LNCAP (cell line): ENCODE data around the gene PAX6.

Experiments used
- TF ChIP-seq, protein P1 (sequence below): fragments of 450-650 bp; IDR thresholded peaks from 2 replicates; pipeline ENCODE4 v1.5.1; 2017; ENCODE audit warnings: mild to moderate bottlenecking

Gene PAX6

DNA sequence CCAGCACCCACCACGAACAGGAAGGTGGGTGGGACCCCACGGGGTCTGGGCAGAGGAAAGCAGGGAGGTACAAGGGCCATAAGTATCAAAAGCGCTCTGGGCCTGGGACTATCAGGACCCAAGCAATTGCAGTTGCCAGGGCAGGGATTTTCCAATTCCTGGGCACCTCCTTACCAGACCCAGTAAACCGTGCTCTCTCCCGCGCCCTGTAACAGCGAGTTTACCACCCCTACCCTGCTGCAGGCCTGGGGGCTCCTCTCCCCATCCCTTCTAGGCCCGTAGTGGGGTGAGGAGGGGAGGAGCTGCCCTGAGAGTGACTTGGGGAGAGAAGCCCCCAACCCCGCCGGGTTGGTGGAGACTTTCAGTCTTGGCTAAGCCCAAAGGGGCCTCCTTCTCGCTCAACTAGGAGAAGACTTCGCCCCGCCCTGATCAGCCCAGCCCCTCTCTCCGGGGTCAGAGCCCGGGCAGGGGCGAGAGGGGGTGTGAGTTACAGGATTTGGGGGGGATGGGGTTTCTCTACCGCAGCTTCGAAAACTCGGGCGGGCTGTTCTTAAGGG, 5.4 kb downstream of the PAX6 start:
- TF ChIP-seq, protein P1, sequence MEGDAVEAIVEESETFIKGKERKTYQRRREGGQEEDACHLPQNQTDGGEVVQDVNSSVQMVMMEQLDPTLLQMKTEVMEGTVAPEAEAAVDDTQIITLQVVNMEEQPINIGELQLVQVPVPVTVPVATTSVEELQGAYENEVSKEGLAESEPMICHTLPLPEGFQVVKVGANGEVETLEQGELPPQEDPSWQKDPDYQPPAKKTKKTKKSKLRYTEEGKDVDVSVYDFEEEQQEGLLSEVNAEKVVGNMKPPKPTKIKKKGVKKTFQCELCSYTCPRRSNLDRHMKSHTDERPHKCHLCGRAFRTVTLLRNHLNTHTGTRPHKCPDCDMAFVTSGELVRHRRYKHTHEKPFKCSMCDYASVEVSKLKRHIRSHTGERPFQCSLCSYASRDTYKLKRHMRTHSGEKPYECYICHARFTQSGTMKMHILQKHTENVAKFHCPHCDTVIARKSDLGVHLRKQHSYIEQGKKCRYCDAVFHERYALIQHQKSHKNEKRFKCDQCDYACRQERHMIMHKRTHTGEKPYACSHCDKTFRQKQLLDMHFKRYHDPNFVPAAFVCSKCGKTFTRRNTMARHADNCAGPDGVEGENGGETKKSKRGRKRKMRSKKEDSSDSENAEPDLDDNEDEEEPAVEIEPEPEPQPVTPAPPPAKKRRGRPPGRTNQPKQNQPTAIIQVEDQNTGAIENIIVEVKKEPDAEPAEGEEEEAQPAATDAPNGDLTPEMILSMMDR, result no peak

DNA sequence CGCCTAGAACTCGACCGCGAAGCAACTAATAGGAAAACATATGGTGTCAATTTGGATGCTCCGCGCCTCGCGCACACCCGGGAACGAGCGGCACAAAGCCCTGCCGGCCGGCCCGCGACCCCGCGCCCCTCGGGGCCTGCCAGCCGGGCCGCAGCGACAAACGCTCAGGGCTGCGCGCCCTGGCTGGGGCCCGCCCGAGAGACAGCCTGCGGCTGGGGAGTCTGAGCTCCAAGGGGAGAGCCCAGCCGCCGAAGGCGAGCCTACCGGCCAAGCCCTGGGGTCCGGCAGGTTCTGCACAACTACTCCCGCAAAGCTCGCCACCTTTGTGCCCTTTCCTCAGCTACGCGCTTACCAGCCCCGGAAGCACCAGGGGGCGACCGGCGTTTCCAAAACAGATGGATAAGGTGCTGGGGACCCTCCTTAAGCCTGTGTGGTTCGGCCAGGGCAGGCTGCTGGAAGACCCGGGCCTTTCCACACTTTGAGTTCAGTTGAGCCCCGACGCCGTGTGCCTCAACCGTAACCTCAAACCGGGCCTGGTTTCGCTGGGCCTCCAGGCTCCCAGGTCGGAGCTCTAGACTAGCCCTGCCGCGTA, 6.0 kb downstream of the PAX6 start:
- TF ChIP-seq, protein P1, result no peak

DNA sequence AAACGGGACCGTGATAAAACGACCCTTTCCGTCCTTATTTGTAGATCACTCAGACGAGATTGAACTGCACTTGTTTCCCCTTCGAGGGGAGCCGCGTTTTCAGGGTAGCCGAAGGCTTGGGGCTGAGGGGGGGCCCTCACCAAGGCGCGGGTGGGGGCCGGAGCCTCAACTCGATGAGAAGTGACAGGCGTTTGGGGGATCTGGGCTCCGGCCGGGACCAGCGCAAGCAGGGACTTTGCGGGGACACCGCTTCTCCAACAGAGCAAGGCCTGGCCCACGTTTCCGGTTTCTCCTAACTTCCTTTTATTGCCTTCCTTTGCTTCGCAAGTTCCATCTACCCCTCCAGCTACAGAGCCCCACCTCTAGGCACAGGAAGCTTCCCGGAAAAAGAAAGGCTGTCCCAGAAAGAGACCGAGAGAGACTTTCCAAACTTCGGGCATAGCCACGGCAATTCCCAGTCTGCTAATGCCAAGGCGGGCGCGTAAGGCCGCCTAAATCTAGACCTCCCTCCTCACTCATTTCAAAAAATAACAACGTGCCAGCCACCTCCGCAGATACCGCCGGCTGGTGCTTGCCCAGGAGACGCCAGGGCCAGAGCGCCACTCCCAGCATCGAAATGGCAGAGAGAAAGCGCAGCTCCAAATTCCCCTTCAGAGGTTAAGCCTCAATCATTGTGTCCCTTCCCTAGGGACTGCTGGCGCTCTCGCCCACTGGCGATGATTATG, 6.6 kb downstream of the PAX6 start:
- TF ChIP-seq, protein P1, result no peak

DNA sequence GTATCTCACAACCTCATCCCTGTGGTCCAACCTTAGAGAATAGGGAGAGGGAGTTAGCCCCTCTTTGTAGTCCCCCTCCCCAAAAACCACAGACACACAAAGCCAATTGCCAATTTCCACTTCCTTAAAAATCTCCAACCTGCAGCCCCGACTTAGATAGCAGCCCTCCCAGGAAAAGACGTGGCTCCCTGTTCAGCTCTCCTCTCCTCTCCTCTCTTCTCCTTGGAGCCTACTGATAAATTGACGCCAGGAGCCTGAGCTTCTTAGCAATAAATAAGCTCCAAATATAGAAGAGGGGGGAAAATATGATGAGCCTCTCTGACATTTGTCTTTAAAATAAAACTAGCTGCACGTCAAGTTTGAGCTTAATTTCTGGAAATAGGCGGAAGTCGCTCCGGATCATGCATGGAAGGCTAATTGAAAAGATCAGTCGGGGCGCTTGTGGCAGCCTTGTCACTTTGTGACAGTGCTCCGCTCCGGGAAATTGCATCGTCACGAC, 7.3 kb downstream of the PAX6 start:
- TF ChIP-seq, protein P1, result no peak

DNA sequence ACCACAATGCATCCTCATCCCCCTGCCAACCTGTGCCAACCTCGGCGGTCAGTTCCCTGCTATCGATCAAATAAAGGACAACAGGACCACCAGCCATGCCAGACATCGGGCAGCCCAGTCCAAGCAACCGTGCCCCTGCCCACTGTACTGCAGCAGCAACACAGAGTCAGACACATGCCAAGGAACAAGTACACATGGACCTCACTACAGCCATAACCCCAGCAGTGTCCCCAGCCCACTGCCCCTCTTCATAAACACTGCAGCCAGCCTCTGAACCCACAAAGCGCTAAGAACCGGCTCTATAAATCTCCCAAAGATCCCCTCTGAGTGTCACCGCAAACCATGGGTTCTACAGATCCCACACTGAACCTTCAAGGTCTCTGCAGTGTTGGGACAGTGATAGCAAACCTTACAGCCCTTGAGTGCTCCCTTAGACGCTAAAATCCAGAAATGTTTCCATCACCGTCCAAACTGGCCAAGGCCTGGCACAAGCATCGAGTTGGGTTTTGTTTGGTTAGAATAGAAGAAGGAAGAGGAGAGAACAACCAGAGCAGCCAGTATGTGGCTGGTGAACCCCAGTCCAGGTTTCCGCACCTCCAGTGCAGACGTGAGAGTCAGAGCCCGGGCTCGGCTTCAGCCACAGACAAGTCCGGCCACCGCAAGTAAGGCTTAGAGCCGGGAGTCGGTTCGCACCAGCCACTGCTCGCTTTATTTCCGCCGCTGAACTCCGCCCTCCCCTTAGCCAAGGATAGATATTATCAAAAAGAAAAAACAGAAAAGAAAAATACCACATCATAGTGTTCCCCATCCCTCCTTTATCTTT, 7.9 kb downstream of the PAX6 start:
- TF ChIP-seq, protein P1, result no peak

DNA sequence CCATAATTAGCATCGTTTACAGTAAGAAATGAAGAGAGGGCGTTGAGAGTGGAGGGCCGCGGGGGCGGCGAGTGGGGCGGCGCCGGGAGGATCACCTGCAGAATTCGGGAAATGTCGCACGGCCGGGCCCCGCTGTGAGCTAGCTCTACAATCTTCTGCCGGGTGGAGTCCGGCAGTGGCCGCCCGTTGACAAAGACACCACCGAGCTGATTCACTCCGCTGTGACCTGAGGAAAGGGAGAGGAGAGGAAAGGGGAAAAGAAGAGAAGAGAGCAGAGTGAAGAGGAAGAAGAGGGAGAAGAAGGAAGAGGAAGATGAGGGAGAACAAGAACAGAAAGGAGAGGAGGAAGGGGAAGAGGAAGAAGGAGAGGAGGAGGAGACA, 8.5 kb downstream of the PAX6 start:
- TF ChIP-seq, protein P1, result no peak

DNA sequence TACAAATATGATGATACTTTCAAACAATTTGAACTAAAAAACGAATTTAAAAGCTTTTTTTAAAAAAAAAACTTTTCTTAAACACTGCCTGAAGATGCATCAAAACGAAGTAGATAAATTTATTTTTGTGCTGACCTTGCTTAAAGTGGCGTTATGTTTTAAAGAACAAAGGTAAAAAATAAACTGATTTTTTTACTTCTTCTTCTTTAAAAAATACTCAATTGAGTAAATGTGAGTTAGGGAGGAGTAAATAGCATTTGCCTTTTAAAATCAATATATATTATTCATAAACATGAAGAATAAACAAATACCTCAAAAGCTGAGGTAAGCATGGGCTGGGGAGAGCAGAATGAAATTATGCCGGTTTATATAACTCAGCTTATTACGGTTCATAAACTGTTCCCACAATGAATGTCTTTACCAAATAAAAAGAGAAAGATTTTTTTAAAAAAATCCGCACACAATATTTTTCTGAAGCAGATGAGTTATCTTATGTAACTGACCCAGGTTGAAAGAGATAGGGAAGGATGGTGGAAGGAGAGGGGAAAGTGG, 9.0 kb downstream of the PAX6 start:
- TF ChIP-seq, protein P1, result no peak
